HEK293 (cell line): ENCODE data around the gene UGT1A6.

Experiments
- CTCF ChIA-PET: fragments of 350-600 bp; formaldehyde crosslinking; extraction: SDS; loops from one replicate; lab custom pipeline; 2021; ENCODE audit warnings: antibody characterized with exemption; lab: Yijun Ruan, JAX
- POLR2A ChIA-PET: fragments of 300-600 bp; formaldehyde crosslinking; extraction: SDS; loops from one replicate; lab custom pipeline; 2020; ENCODE audit warnings: antibody characterized with exemption, inconsistent platforms; lab: Yijun Ruan, JAX
- H3K27ac ChIP-seq: fragments of 200-500 bp; sonication (Bioruptor generic); 2 replicates; pipeline ENCODE4 v1.5.1; 2014; ENCODE audit warnings: low read depth, low read length, control low read depth, inconsistent platforms; ENCODE audit errors: extremely low read depth
- H3K36me3 ChIP-seq, 2 experiments: fragments of 200-500 bp in 1 of 2; sonication (Bioruptor generic) in 1 of 2; 1 replicate in 1 of 2; 2 replicates in 1 of 2; pipeline ENCODE4 v1.5.1; 2014 to 2017; ENCODE audit warnings: inconsistent platforms in 2 of 2, low read length in 2 of 2; ENCODE audit not compliant: control insufficient read depth in 2 of 2, insufficient read depth in 1 of 2
- H3K4me1 ChIP-seq: fragments of 200-500 bp; sonication (Bioruptor generic); 2 replicates; pipeline ENCODE4 v1.5.1; 2014; ENCODE audit warnings: mild to moderate bottlenecking, low read length, inconsistent platforms; ENCODE audit not compliant: control insufficient read depth, insufficient read depth
- H3K4me3 ChIP-seq: 2 replicates; pipeline ENCODE4 v1.5.1; 2011; ENCODE audit warnings: low read depth, mild to moderate bottlenecking, control low read depth, low read length, moderate library complexity
- H3K9me3 ChIP-seq: fragments of 200-500 bp; sonication (Bioruptor generic); 2 replicates; pipeline ENCODE4 v1.5.1; 2014; ENCODE audit warnings: low read depth, low read length, inconsistent platforms; ENCODE audit not compliant: control insufficient read depth, insufficient read depth
- GLIS1 ChIP-seq: fragments of 450-650 bp; formaldehyde crosslinking; IDR thresholded peaks from 2 replicates; pipeline ENCODE4 v1.5.1; 2016; ENCODE audit warnings: missing biosample characterization, missing genetic modification characterization
- GLIS2 ChIP-seq: fragments of 450-650 bp; formaldehyde crosslinking; IDR thresholded peaks from 2 replicates; pipeline ENCODE4 v1.5.1; 2016; ENCODE audit warnings: missing biosample characterization, missing genetic modification characterization
- INSM2 ChIP-seq: fragments of 450-650 bp; formaldehyde crosslinking; IDR thresholded peaks from 2 replicates; pipeline ENCODE4 v1.5.1; 2016; ENCODE audit warnings: missing biosample characterization, missing genetic modification characterization
- MZF1 ChIP-seq: fragments of 450-650 bp; formaldehyde crosslinking; IDR thresholded peaks from 2 replicates; pipeline ENCODE4 v1.5.1; 2017; ENCODE audit warnings: missing biosample characterization, missing genetic modification characterization, borderline replicate concordance
- PATZ1 ChIP-seq: fragments of 450-650 bp; formaldehyde crosslinking; IDR thresholded peaks from 2 replicates; pipeline ENCODE4 v1.5.1; 2016; ENCODE audit warnings: missing biosample characterization, missing genetic modification characterization
- ZBTB20 ChIP-seq: fragments of 450-650 bp; formaldehyde crosslinking; IDR thresholded peaks from 2 replicates; pipeline ENCODE4 v1.5.1; 2016; ENCODE audit warnings: missing biosample characterization, missing genetic modification characterization
- ZFP41 ChIP-seq: fragments of 450-650 bp; formaldehyde crosslinking; IDR thresholded peaks from 2 replicates; pipeline ENCODE4 v1.5.1; 2016; ENCODE audit warnings: missing biosample characterization, missing genetic modification characterization, borderline replicate concordance
- ZNF2 ChIP-seq: fragments of 450-650 bp; formaldehyde crosslinking; IDR thresholded peaks from 2 replicates; pipeline ENCODE4 v1.5.1; 2016; ENCODE audit warnings: missing biosample characterization, missing genetic modification characterization
- ZNF211 ChIP-seq: fragments of 450-650 bp; formaldehyde crosslinking; IDR thresholded peaks from 2 replicates; pipeline ENCODE4 v1.5.1; 2016; ENCODE audit warnings: low read depth, missing biosample characterization, missing genetic modification characterization
- ZNF266 ChIP-seq: fragments of 450-650 bp; formaldehyde crosslinking; IDR thresholded peaks from 2 replicates; pipeline ENCODE4 v1.5.1; 2016; ENCODE audit warnings: missing biosample characterization, missing genetic modification characterization, low read depth
- ZNF335 ChIP-seq: fragments of 450-650 bp; formaldehyde crosslinking; conservative IDR thresholded peaks from 2 replicates; pipeline ENCODE4 v1.5.1; 2016; ENCODE audit warnings: missing biosample characterization, missing genetic modification characterization
- ZNF433 ChIP-seq: fragments of 450-650 bp; formaldehyde crosslinking; IDR thresholded peaks from 2 replicates; pipeline ENCODE4 v1.5.1; 2016; ENCODE audit warnings: missing biosample characterization, missing genetic modification characterization, low read depth
- ZNF529 ChIP-seq: fragments of 450-650 bp; formaldehyde crosslinking; IDR thresholded peaks from 2 replicates; pipeline ENCODE4 v1.5.1; 2017; ENCODE audit warnings: missing genetic modification characterization, missing biosample characterization; ENCODE audit not compliant: insufficient replicate concordance
- ZNF776 ChIP-seq: fragments of 450-650 bp; formaldehyde crosslinking; IDR thresholded peaks from 2 replicates; pipeline ENCODE4 v1.5.0; 2017; ENCODE audit warnings: missing biosample characterization, missing genetic modification characterization, borderline replicate concordance
- ZNF792 ChIP-seq: fragments of 450-650 bp; formaldehyde crosslinking; IDR thresholded peaks from 2 replicates; pipeline ENCODE4 v1.5.1; 2016; ENCODE audit warnings: missing biosample characterization, missing genetic modification characterization
- TF ChIP-seq, protein P1 (sequence below): fragments of 450-650 bp; formaldehyde crosslinking; IDR thresholded peaks from 2 replicates; pipeline ENCODE4 v1.5.1; 2016; ENCODE audit warnings: missing biosample characterization, missing genetic modification characterization
- TF ChIP-seq, protein P2 (sequence below): fragments of 450-650 bp; formaldehyde crosslinking; IDR thresholded peaks from 2 replicates; pipeline ENCODE4 v1.5.1; 2016; ENCODE audit warnings: missing biosample characterization, missing genetic modification characterization, low read depth

UGT1A6 gene

DNA sequence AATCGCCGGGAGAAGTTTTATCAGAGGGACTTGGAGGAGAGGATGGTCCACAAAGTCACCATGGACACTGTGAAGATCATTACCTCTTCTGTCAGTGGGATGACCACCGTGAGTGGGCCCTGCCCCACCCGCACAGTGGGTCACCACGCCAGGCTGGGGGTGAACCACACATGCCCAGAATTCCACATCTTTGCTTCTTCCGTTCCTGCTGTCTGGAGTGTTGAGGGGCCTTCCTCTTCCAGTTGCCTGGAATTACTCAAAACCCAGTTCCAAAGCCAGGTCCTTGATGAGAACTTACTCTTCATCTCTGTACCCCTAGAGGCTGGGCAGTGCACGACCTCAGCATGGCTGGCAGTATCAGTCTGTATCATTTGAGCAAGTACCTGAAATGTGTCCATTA lies 107.5 kb downstream of the UGT1A6 start:
- ChIA-PET CTCF (no interaction called here), POLR2A (no interaction called here)
- Histone ChIP-seq H3K27ac (no peak overlapping the region), H3K9me3 (no peaks in the 10 kb centered on the region), H3K4me1 (no peaks in the 10 kb centered on the region), H3K4me3 (no peak overlapping the region), H3K36me3 (no peaks in the 10 kb centered on the region)
- TF ChIP-seq ZFP41 (tag by site-specific recombination), result no peak
- TF ChIP-seq ZNF266 (tag by site-specific recombination), result no peak
- no peak for TF ChIP-seq ZNF335
- TF ChIP-seq, protein P1, sequence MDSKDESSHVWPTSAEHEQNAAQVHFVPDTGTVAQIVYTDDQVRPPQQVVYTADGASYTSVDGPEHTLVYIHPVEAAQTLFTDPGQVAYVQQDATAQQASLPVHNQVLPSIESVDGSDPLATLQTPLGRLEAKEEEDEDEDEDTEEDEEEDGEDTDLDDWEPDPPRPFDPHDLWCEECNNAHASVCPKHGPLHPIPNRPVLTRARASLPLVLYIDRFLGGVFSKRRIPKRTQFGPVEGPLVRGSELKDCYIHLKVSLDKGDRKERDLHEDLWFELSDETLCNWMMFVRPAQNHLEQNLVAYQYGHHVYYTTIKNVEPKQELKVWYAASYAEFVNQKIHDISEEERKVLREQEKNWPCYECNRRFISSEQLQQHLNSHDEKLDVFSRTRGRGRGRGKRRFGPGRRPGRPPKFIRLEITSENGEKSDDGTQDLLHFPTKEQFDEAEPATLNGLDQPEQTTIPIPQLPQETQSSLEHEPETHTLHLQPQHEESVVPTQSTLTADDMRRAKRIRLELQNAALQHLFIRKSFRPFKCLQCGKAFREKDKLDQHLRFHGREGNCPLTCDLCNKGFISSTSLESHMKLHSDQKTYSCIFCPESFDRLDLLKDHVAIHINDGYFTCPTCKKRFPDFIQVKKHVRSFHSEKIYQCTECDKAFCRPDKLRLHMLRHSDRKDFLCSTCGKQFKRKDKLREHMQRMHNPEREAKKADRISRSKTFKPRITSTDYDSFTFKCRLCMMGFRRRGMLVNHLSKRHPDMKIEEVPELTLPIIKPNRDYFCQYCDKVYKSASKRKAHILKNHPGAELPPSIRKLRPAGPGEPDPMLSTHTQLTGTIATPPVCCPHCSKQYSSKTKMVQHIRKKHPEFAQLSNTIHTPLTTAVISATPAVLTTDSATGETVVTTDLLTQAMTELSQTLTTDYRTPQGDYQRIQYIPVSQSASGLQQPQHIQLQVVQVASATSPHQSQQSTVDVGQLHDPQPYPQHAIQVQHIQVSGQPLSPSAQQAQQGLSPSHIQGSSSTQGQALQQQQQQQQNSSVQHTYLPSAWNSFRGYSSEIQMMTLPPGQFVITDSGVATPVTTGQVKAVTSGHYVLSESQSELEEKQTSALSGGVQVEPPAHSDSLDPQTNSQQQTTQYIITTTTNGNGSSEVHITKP (tag by site-specific recombination), result no peak
- no peak for TF ChIP-seq ZNF776 (tag by site-specific recombination)
- no peak for TF ChIP-seq PATZ1 (tag by site-specific recombination)
- TF ChIP-seq, protein P2, sequence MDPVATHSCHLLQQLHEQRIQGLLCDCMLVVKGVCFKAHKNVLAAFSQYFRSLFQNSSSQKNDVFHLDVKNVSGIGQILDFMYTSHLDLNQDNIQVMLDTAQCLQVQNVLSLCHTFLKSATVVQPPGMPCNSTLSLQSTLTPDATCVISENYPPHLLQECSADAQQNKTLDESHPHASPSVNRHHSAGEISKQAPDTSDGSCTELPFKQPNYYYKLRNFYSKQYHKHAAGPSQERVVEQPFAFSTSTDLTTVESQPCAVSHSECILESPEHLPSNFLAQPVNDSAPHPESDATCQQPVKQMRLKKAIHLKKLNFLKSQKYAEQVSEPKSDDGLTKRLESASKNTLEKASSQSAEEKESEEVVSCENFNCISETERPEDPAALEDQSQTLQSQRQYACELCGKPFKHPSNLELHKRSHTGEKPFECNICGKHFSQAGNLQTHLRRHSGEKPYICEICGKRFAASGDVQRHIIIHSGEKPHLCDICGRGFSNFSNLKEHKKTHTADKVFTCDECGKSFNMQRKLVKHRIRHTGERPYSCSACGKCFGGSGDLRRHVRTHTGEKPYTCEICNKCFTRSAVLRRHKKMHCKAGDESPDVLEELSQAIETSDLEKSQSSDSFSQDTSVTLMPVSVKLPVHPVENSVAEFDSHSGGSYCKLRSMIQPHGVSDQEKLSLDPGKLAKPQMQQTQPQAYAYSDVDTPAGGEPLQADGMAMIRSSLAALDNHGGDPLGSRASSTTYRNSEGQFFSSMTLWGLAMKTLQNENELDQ, result no peak
- TF ChIP-seq ZNF433 (tag by site-specific recombination), result no peak
- no peak for TF ChIP-seq MZF1 (tag by site-specific recombination)
- no peak for TF ChIP-seq ZBTB20
- no peak for TF ChIP-seq GLIS1 (tag by site-specific recombination)
- no peak for TF ChIP-seq ZNF2 (tag by site-specific recombination)
- no peak for TF ChIP-seq ZNF529 (tag by site-specific recombination)
- no peak for TF ChIP-seq INSM2 (tag by site-specific recombination)
- no peak for TF ChIP-seq GLIS2 (tag by site-specific recombination)
- no peak for TF ChIP-seq ZNF211 (tag by site-specific recombination)
- TF ChIP-seq ZNF792 (tag by site-specific recombination), result no peak
